Heart left ventricle (tissue), 13 donors: Measurements from ENCODE around the gene KIF11.

Experiments used
- CTCF ChIP-seq, 12 donors: fragments of 200-600 bp; sonication (generic) in 4 of 12; IDR thresholded peaks; one replicate each; pipeline versions ENCODE4 v1.5.0 to v1.8.0; 2018 to 2022; ENCODE audit warnings: antibody characterized with exemption in 12 of 12, mild to moderate bottlenecking in 5 of 12
- POLR2A ChIP-seq, 2 donors: fragments of 450-650 bp; IDR thresholded peaks; one replicate each; pipeline ENCODE4 v1.6.1; 2017; ENCODE audit warnings: antibody characterized with exemption in 2 of 2, mild to moderate bottlenecking in 2 of 2, moderate library complexity in 2 of 2
- donor health status: ischemic (EF 13 %, LVEDD 7.1; RV severe dilation, severe dysfunction).
- donor health status: DM: no; HTN: yes; CAD: no.
- donor health status: DM: no; HTN: no; CAD: no.
- donor health status: ischemic (EF 25% LVEDD 6.9; RV normal size, moderate dysfunction).
- donor health status: ischemic (EF 25% LVEDD 5.7; RV mildly dilated, moderate dysfunction).
- donor health status: ischemic (EF 35%, LVEDD 5.7; RV mildly dilated, moderate dysfunction).
- donor health status: nonischemic (EF 11% LVEDD 7.7; RV severe dilation, severe dysfunction).
- donor health status: DM: yes; HTN: yes; CAD: no.
- donor health status: PGD.
- donor health status: ischemic (EF 29% LVEDD 5.4; RV normal size, mild dysfunction).
- donor health status: nonischemic (EF 23%, LVEDD 6.1; RV moderate dilation, normal function).

DNA sequence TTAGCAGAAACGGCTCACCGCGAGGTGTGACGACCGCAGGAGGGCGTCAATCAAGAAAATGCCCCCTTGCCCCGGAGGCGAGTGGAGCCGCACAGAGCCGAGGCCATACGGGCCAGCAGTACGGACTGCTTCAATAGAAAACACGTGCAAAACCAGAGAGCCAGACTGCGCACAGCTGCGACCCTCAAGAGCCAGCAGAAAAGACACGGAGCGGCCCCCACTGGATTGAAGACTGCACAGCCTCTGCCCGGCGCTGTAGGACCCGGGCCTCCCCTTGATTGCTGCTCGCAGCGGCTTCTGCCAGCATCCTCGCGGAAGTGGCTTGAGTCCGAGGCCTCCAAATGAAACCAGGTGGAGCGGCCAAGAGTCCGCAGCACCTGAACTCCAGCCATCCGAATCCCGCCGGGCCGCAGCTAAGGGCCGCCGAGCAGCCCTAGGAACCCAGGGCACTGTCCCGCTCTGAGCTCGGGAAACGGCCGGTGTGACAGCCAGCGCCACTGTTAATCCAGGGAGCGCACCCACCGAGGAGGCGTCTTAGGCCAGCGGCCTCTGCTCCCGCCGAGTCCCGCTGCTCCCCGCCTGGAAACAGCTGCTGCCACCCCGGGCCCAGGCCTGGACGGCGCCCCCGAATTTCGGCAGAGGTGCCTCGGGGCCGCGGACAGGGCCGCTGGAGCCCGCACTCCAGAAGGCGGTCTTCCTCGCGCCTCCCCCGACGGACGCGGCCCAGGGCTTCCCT lies 96.2 kb downstream of the KIF11 start:
- TF ChIP-seq POLR2A (IDR thresholded peaks at IDR 0.05) = no peak
- peak in 3 of 12 donors; percentile 8 to 15 (median 10) for TF ChIP-seq CTCF (IDR thresholded peaks at IDR 0.05)
